Measurements from ENCODE around the gene SIRT5. TPM values are rescaled to one million over a fixed set of nuclear protein-coding genes. Genes with fewer than 3 reads are reported as not detected.

Gene SIRT5
- total RNA-seq (10 to 100 TPM; 32.9 to 60.1 (median 47.2) TPM), polyA plus RNA-seq (10 to 100 TPM; 10.8 to 23.4 TPM)
- long read RNA-seq, donor 1, partial matches to known transcripts, result 8 of 70 reads
- long read RNA-seq, donor 1, other reads (novel, unspliced or antisense), result 60 of 70 reads
- long read RNA-seq, donor 2, partial matches to known transcripts, result 24 of 88 reads
- long read RNA-seq, donor 2, other reads (novel, unspliced or antisense), result 59 of 88 reads
- long read RNA-seq, donor 3, transcript SIRT5-205 (10 exons, 3,922 nt), result major isoform, 5 of 147 reads
- long read RNA-seq, donor 3, partial matches to known transcripts, result 51 of 147 reads
- long read RNA-seq, donor 3, other reads (novel, unspliced or antisense), result 89 of 147 reads

DNA sequence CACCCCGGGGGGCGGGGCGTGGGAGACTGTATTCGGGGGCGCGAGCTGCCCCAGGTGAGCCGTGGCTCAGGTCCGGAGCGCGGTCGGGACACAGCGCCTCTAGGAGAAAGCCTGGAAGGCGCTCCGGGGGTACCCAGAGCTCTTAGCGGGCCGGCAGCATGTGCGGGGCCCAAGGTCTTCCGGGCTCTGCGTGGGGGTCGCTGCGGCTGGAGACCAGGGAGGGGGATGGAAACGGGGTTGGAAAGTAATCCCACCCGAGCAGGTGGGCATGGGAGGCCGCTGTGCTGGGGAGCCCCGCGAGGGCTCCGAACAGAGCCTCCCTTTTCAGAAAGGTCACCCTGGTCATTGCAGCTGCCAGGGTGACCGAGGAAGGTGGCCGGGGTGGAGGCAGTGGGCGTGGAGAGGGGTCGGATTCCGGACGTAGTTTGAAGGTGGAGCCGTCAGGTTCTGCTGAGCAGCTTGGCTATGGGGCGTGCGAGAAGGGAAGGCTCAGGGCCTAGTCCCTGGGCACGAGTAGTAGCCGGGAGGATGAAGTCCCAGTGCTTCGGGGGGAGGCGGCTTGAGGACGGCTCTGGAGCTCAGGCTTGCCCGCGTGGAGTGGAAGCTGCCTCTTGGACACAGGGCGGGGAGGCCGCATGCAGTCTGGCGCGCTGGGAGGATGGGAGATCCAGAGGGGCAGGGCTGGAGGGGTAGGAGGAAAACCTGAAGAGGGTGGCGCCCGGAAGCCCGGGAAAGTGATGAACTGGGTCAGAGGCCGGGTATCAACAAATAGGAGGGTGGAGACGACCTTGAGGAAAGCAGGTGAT, at the start of gene SIRT5:
TSS of gene SIRT5 (plus strand) at position 31 of the 806 bp plus-strand sequence. CDS start 9,510 bp downstream, outside the sequence.
- DNase-seq (peak; percentile 83 to 85), ATAC-seq (peak; percentile 69 to 85 (median 80))
- Histone ChIP-seq H3K4me3 (peak within 1 kb of the TSS; percentile 53 to 90 (median 74)), H3K27ac (peak within 1 kb of the TSS; percentile 87 to 100 (median 98)), H3K9me3 (peaks cover 0 to 5% (median 0%) of the 10 kb centered on the region in 11 donors), H3K4me1 (peaks cover 4 to 35% (median 21%) of the 10 kb centered on the region in 9 donors), H3K27me3 (no peaks in the 10 kb centered on the region), H3K36me3 (peaks cover 0 to 5% (median under 1%) of the 10 kb centered on the region in 9 donors)
- WGBS, 2 donors, result 0 to 1% methylated on average over 51 to 52 of the region's 52 CpGs
- no peak for TF ChIP-seq CTCF (IDR thresholded peaks at IDR 0.05)
- intact Hi-C loops (cut with DNase I), result loop anchor here in 8 of 10 donors (2.0 to 10.0 kb wide), 7 partner anchors 38 to 240 kb away; partner anchors contain the start of gene GFOD1 (in 6 of the 8)

DNA sequence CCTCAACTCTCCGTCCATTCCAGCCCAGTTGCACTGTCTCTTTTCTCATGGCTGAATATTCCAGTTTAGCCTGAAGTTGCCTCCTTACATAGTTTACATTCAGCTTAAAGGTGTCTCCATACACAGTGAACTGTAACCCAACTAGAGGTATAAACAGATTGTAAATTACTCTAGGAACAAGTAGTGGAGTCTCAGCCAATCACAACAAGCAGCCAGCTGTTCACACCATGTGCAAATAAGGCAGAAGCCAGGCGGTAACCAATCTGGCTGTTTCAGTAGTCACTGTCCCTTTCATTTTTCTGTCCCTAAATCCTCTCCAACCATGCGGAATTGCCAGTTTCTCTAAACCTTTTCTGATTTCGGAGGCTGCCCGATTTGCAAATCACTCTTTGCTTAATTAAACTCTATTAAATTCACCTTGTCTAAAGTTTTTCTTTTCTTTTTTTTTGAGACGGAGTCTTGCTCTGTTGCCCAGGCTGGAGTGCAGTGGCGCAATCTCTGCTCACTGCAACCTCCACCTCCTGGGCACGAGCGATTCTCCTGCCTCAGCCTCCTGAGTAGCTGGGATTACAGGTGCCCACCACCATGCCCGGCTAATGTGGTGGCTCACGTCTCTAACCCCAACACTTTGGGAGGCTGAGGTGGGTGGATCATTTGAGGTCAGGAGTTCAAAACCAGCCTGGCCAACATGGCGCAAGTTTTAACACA, 49.4 kb upstream of the SIRT5 start:
- no peaks in the 10 kb centered on the region for H3K27me3 ChIP-seq
- H3K4me3 ChIP-seq, result no peak overlapping the region
- WGBS, 2 donors, result 95% methylated on average over 12 of the region's 12 CpGs
- H3K4me1 ChIP-seq, result peaks cover 5 to 60% (median 49%) of the 10 kb centered on the region in 9 donors
- TF ChIP-seq CTCF (IDR thresholded peaks at IDR 0.05), result no peak
- H3K9me3 ChIP-seq, result peaks cover 0 to under 1% (median 0%) of the 10 kb centered on the region in 11 donors
- no peak for ATAC-seq
- intact Hi-C loops (cut with DNase I), result loop anchor here in 3 of 10 donors (5.0 kb wide), 2 partner anchors 38 to 113 kb away; partner anchors contain the start of gene GFOD1 (in 2 of the 3)
- peak overlapping the region in 4 of 10 donors; percentile 55 to 79 (median 66) for H3K27ac ChIP-seq
- no peak for DNase-seq
- no peaks in the 10 kb centered on the region for H3K36me3 ChIP-seq

DNA sequence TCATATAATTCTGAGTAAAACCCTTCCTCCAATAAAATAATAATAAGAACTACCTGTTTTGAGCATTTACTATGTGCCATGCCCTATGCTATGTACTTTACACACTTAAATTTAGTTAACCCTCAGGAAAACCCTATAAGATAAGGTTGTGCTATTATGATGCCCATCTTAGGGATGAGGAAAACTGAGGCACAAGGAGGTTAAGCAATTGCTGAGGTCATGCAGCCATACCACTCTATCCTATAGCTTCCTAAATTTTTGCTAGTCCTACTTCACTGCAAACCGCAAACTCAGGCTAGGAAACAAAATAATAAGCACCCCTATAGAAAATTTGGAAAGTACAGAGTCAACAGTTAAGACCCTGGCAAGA, 48.1 kb upstream of the SIRT5 start:
- Histone ChIP-seq H3K27me3 (no peaks in the 10 kb centered on the region), H3K9me3 (no peaks in the 10 kb centered on the region), H3K27ac (peak overlapping the region; percentile 56 to 86 (median 80)), H3K4me1 (peaks cover 5 to 60% (median 49%) of the 10 kb centered on the region in 9 donors), H3K4me3 (no peak overlapping the region), H3K36me3 (no peaks in the 10 kb centered on the region)
- intact Hi-C loops (cut with DNase I), result loop anchor here in 4 of 10 donors (2.0 to 5.0 kb wide), 3 partner anchors 39 to 114 kb away; partner anchors contain the start of gene GFOD1 (in 3 of the 4)
- ATAC-seq (no peak), DNase-seq (no peak)
- WGBS, 2 donors, result 85 to 93% methylated on average over 1 of the region's 1 CpG
- TF ChIP-seq CTCF (IDR thresholded peaks at IDR 0.05), result no peak
